Stimulated activated CD4-positive, alpha-beta T cell treated with anti-CD3 and anti-CD28 coated beads, Interleukin-15, amount 100 ng/mL, for 24 hours (primary cell): ENCODE measurements around the gene XIRP2.
"Not testable (repeated sequence)": the region's sequence is repeated elsewhere in the genome, so short reads cannot be mapped to it uniquely, and the experiment has no call there.

Experiments
- DNase-seq: peaks from one replicate; pipeline ENCODE4 v3.0.0-alpha.2; 2020

The XIRP2 gene

GRCh38 chr2:167198576-167198975 lies 310.3 kb downstream of the XIRP2 start:
- no peak for DNase-seq

- DNase-seq, result no peak
Observed at GRCh38 chr2:167200019-167200418, 311.7 kb downstream of the XIRP2 start.

- no peak for DNase-seq
Observed at GRCh38 chr2:167209784-167210183, 321.5 kb downstream of the XIRP2 start.

- peak; percentile 23 for DNase-seq
Observed at GRCh38 chr2:167212014-167212648, 323.9 kb downstream of the XIRP2 start.

GRCh38 chr2:167215595-167215994 lies 327.3 kb downstream of the XIRP2 start:
- DNase-seq, result no peak

GRCh38 chr2:167237478-167237877 lies 349.2 kb downstream of the XIRP2 start:
- no peak for DNase-seq

- DNase-seq, result no peak
Observed at GRCh38 chr2:167240671-167241070, 352.4 kb downstream of the XIRP2 start.

GRCh38 chr2:167249197-167249596 lies 360.9 kb downstream of the XIRP2 start:
- no peak for DNase-seq

GRCh38 chr2:167253025-167253424 lies 364.7 kb downstream of the XIRP2 start:
- no peak for DNase-seq

GRCh38 chr2:167254721-167255120 lies 366.4 kb downstream of the XIRP2 start:
- no peak for DNase-seq

GRCh38 chr2:167258712-167259111 lies 370.4 kb downstream of the XIRP2 start:
- no peak for DNase-seq

- no peak for DNase-seq
Observed at GRCh38 chr2:167264380-167264779, 376.1 kb downstream of the XIRP2 start.

GRCh38 chr2:167265004-167265403 lies 376.7 kb downstream of the XIRP2 start:
- DNase-seq, result no peak

- DNase-seq, result no peak
Observed at GRCh38 chr2:167265722-167266121, 377.4 kb downstream of the XIRP2 start.

GRCh38 chr2:167268245-167268644 lies 380.0 kb downstream of the XIRP2 start:
- DNase-seq, result not testable (repeated sequence)

- DNase-seq, result no peak
Observed at GRCh38 chr2:167271932-167272331, 383.7 kb downstream of the XIRP2 start.

- no peak for DNase-seq
Observed at GRCh38 chr2:167275046-167275445, 386.8 kb downstream of the XIRP2 start.

GRCh38 chr2:167279810-167280209 lies 391.5 kb downstream of the XIRP2 start:
- no peak for DNase-seq

GRCh38 chr2:167287212-167287611 lies 398.9 kb downstream of the XIRP2 start:
- no peak for DNase-seq

- no peak for DNase-seq
Observed at GRCh38 chr2:167289651-167290410, 401.6 kb downstream of the XIRP2 start.

GRCh38 chr2:167292430-167293171 lies 404.3 kb downstream of the XIRP2 start, which contains the start of gene B3GALT1:
B3GALT1 (plus strand) TSS chr2:167293001.
- peak; percentile 76 for DNase-seq

GRCh38 chr2:167293172-167293781 lies 405.0 kb downstream of the XIRP2 start:
- DNase-seq, result peak; percentile 23
